Osteoblast (primary cell): Measurements from ENCODE around the gene FAM163A. TPM values are rescaled to one million over a fixed set of nuclear protein-coding genes. Genes with fewer than 3 reads are reported as not detected.
A peak's percentile ranks its signal among the peaks of the same experiment; 100 is the strongest.

Source experiments
- DNase-seq: peaks from one replicate; pipeline ENCODE4 v3.0.0; 2011; ENCODE audit warnings: low spot score, mixed read lengths; ENCODE audit not compliant: insufficient read length; ENCODE audit errors: missing footprints
- H2AFZ ChIP-seq: 2 replicates; pipeline ENCODE4 v1.6.0; 2011; ENCODE audit warnings: mild to moderate bottlenecking, low read length
- H3K27ac ChIP-seq: 2 replicates; pipeline ENCODE4 v1.5.1; 2011; ENCODE audit warnings: mild to moderate bottlenecking, low read depth, low read length, moderate library complexity
- H3K27me3 ChIP-seq: 2 replicates; pipeline ENCODE4 v1.6.0; 2012; ENCODE audit warnings: mild to moderate bottlenecking, control low read depth, inconsistent platforms, low read length, moderate library complexity; ENCODE audit not compliant: insufficient read depth
- H3K36me3 ChIP-seq: 2 replicates; pipeline ENCODE4 v1.5.1; 2011; ENCODE audit warnings: mild to moderate bottlenecking, low read length, control low read depth, moderate library complexity; ENCODE audit not compliant: insufficient read depth
- H3K4me1 ChIP-seq: 2 replicates; pipeline ENCODE4 v1.5.1; 2011; ENCODE audit warnings: mild to moderate bottlenecking, low read length, control low read depth, moderate library complexity; ENCODE audit not compliant: insufficient read depth
- H3K4me2 ChIP-seq: 2 replicates; pipeline ENCODE4 v1.6.0; 2011; ENCODE audit warnings: mild to moderate bottlenecking, low read length; ENCODE audit not compliant: insufficient read depth
- H3K4me3 ChIP-seq: fragments of 200-600 bp; sonication (generic); 3 replicates; pipeline ENCODE4 v1.5.1; 2012; ENCODE audit warnings: mild to moderate bottlenecking, low read length, inconsistent platforms; ENCODE audit not compliant: insufficient read depth
- H3K79me2 ChIP-seq: 2 replicates; pipeline ENCODE4 v1.6.0; 2012; ENCODE audit warnings: mild to moderate bottlenecking, low read length, control low read depth, inconsistent platforms; ENCODE audit not compliant: insufficient read depth
- H3K9me3 ChIP-seq: 2 replicates; pipeline ENCODE4 v1.5.1; 2011; ENCODE audit warnings: low read depth, low read length, control low read depth
- H4K20me1 ChIP-seq: 2 replicates; pipeline ENCODE4 v1.6.0; 2012; ENCODE audit warnings: mild to moderate bottlenecking, low read length, control low read depth; ENCODE audit not compliant: insufficient read depth
- CTCF ChIP-seq: IDR thresholded peaks from 2 replicates; pipeline ENCODE4 v1.5.1; 2011; ENCODE audit warnings: mild to moderate bottlenecking, low read depth, low read length, moderate library complexity; ENCODE audit errors: extremely low read depth
- total RNA-seq: library from RNA; depleted of rRNA; stranded (reverse); fragments of >200 nt; gene quantifications from 2 replicates; pipeline ENCODE4 v1.2.3, GENCODE V29; 2012

FAM163A gene
- total RNA-seq, 1 donor: not detected

DNA sequence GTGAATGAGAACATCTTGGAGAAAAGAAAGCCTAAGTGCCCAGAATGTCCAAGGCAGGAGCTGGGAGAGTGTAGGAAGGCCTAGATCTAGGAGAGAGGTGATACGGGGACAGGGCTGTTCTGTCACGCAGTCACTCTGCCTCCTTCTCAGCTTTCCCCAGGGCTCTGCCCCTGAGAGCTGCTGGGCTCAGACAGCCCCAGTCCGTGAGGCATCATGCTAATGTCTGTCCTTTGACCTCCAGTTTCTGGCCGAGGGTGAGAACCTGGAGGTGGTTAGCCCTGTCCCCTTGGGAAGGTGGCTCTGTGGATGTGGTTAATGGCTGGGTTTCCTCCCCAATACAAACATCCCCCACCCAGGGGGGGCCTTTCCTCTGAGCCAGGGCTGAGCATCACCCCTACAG lies 63.2 kb downstream of the FAM163A start:
- no peaks in the 10 kb centered on the region for H3K79me2 ChIP-seq
- no peak overlapping the region for H3K4me2 ChIP-seq
- DNase-seq: peak; percentile 61
- H3K9me3 ChIP-seq: no peaks in the 10 kb centered on the region
- H3K4me1 ChIP-seq: peaks cover 17% of the 10 kb centered on the region
- H3K36me3 ChIP-seq: no peaks in the 10 kb centered on the region
- H4K20me1 ChIP-seq: peaks cover 2% of the 10 kb centered on the region
- no peak overlapping the region for H3K4me3 ChIP-seq
- no peak overlapping the region for H2AFZ ChIP-seq
- peaks cover 39% of the 10 kb centered on the region for H3K27me3 ChIP-seq
- H3K27ac ChIP-seq: no peak overlapping the region
- no peak for TF ChIP-seq CTCF

- H4K20me1 ChIP-seq: peaks cover 2% of the 10 kb centered on the region
- peaks cover 17% of the 10 kb centered on the region for H3K4me1 ChIP-seq
- H3K4me2 ChIP-seq: no peak overlapping the region
- no peaks in the 10 kb centered on the region for H3K36me3 ChIP-seq
- no peaks in the 10 kb centered on the region for H3K9me3 ChIP-seq
- H3K27me3 ChIP-seq: peaks cover 42% of the 10 kb centered on the region
- H3K79me2 ChIP-seq: no peaks in the 10 kb centered on the region
- no peak for TF ChIP-seq CTCF
- H3K27ac ChIP-seq: peak overlapping the region; percentile 76
- H2AFZ ChIP-seq: no peak overlapping the region
- no peak overlapping the region for H3K4me3 ChIP-seq
- no peak for DNase-seq
Measured at GRCh38 chr1:179807291-179807690, 64.2 kb downstream of the FAM163A start.

- no peaks in the 10 kb centered on the region for H3K9me3 ChIP-seq
- H4K20me1 ChIP-seq: peaks cover 2% of the 10 kb centered on the region
- H3K4me2 ChIP-seq: peak overlapping the region; percentile 49
- peak overlapping the region; percentile 76 for H3K27ac ChIP-seq
- H3K79me2 ChIP-seq: no peaks in the 10 kb centered on the region
- no peak overlapping the region for H2AFZ ChIP-seq
- peaks cover 42% of the 10 kb centered on the region for H3K27me3 ChIP-seq
- H3K4me1 ChIP-seq: peaks cover 17% of the 10 kb centered on the region
- no peak for TF ChIP-seq CTCF
- no peak overlapping the region for H3K4me3 ChIP-seq
- DNase-seq: peak; percentile 96
- H3K36me3 ChIP-seq: no peaks in the 10 kb centered on the region
Measured at GRCh38 chr1:179807691-179808485, 64.8 kb downstream of the FAM163A start.

DNA sequence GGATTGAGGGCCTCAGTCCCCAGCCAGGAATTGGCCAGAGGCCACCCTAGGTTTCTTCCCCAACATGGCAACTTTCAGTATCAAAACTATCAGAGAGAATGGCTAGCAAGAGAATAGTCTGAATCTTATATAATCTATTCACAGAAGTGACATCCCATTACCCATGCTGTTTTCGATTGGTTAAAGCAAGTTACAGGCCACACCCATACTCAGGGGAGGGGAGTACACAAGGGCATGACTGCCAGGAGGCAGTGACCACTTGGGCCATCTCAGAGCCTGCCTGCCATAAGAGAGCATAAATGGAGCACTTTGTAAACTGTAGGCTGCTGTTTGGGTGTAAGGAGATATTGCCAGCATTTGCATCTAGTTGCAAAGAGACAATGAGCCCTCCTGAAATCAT lies 65.4 kb downstream of the FAM163A start:
- Histone ChIP-seq H3K27ac (peak overlapping the region; percentile 18), H3K4me3 (no peak overlapping the region), H3K79me2 (no peaks in the 10 kb centered on the region), H3K4me2 (peak overlapping the region; percentile 30), H3K27me3 (peaks cover 44% of the 10 kb centered on the region), H4K20me1 (peaks cover 2% of the 10 kb centered on the region), H2AFZ (no peak overlapping the region), H3K4me1 (peaks cover 17% of the 10 kb centered on the region), H3K36me3 (no peaks in the 10 kb centered on the region), H3K9me3 (no peaks in the 10 kb centered on the region)
- no peak for TF ChIP-seq CTCF
- peak; percentile 87 for DNase-seq
